ENCODE results near the gene TPPP2. TPM values are rescaled to one million over a fixed set of nuclear protein-coding genes. Genes with fewer than 3 reads are reported as not detected.
"Not testable (repeated sequence)": the region's sequence is repeated elsewhere in the genome, so short reads cannot be mapped to it uniquely, and the experiment has no call there.

TPPP2 gene
- total and polyA plus RNA-seq, 2 of the 4 experiments (the other 2 are of a cell fraction), result not detected

- H3K18ac ChIP-seq (ENCODE audit: low read depth, low read length), result no peak overlapping the region
- CTCF ChIA-PET, result interaction anchor here (1.9 kb wide), 1 partner anchor 13 kb away, joined by 5 read pairs; no protein-coding TSS in a partner anchor
Observed at GRCh38 chr14:20982646-20983369, 47.2 kb upstream of the TPPP2 start.

GRCh38 chr14:20985650-20986049 lies 44.4 kb upstream of the TPPP2 start:
- intact Hi-C loops (cut with micrococcal nuclease), result not testable (repeated sequence)

More at GRCh38 chr14:20982646-20983369, 47.2 kb upstream of the TPPP2 start:
- Histone ChIP-seq H3K56ac (ENCODE audit: extremely low read depth, insufficient read depth, low read length) (no peak overlapping the region), H3K14ac (replicated peaks; ENCODE audit: low read depth, low read length) (no peak overlapping the region), H2BK5ac (ENCODE audit: low read depth, low read length, poor library complexity, severe bottlenecking) (no peak overlapping the region), H4K20me1 (ENCODE audit: insufficient read depth, low read length) (no peaks in the 10 kb centered on the region), H3K4me1 (ENCODE audit: control insufficient read depth, insufficient read depth, low read length) (peaks cover 3% of the 10 kb centered on the region), H3K27me3 (ENCODE audit: control insufficient read depth, insufficient read depth, low read length) (peaks cover 2% of the 10 kb centered on the region; the same call in 1 of the 2 replicates), H3K4ac (ENCODE audit: low read depth, low read length) (no peak overlapping the region), H3K9me3 (ENCODE audit: control insufficient read depth, insufficient read depth, low read length) (no peaks in the 10 kb centered on the region), H2BK20ac (ENCODE audit: low read depth, low read length) (no peak overlapping the region), H3K79me1 (ENCODE audit: low read depth in 1 of 2, low read length in 2 of 2) (no peaks in the 10 kb centered on the region), H2BK120ac (ENCODE audit: low read depth, low read length) (no peak overlapping the region), H2BK15ac (ENCODE audit: low read depth, low read length) (no peak overlapping the region), H2AK9ac (replicated peaks; ENCODE audit: low read depth, low read length, poor library complexity) (no peak overlapping the region), H3K36me3 (ENCODE audit: control insufficient read depth, insufficient read depth, low read length) (no peaks in the 10 kb centered on the region), H4K8ac (ENCODE audit: low read depth in 2 of 2, low read length in 2 of 2) (no peak overlapping the region), H3K4me3 (ENCODE audit: insufficient read depth, low read depth, low read length) (no peak overlapping the region), H4K5ac (ENCODE audit: low read depth, low read length) (no peak overlapping the region), H3K23ac (ENCODE audit: low read depth, low read length) (no peak overlapping the region), H2AK5ac (ENCODE audit: low read depth, low read length) (no peak overlapping the region), H3K27ac (ENCODE audit: insufficient read depth, low read length) (no peak overlapping the region), H3K9ac (ENCODE audit: low read depth, low read length) (no peak overlapping the region), H3K4me2 (ENCODE audit: low read depth, low read length) (no peak overlapping the region), H2AFZ (replicated peaks; ENCODE audit: low read length, poor library complexity) (no peak overlapping the region), H4K91ac (ENCODE audit: insufficient read depth, low read depth, low read length) (no peak overlapping the region), H3K9me1 (ENCODE audit: insufficient read depth, low read length) (peaks cover 5% of the 10 kb centered on the region; the same call in 1 of the 2 replicates)
- no peak for TF ChIP-seq RCOR1 (IDR thresholded peaks at IDR 0.05; ENCODE audit: insufficient replicate concordance, low read length)
- no peak for TF ChIP-seq CHD1 (IDR thresholded peaks at IDR 0.05; ENCODE audit: low read depth, low read length)
- no peak for TF ChIP-seq POLR2A (IDR thresholded peaks at IDR 0.05; ENCODE audit: low read depth, low read length)
- TF ChIP-seq RAD21 (IDR thresholded peaks at IDR 0.05; ENCODE audit: low read length), result no peak
- TF ChIP-seq BHLHE40 (IDR thresholded peaks at IDR 0.05; ENCODE audit: low read depth, low read length), result no peak
- TF ChIP-seq MAFK (IDR thresholded peaks at IDR 0.05; ENCODE audit: low read depth, low read length), result no peak
- TF ChIP-seq CEBPB (IDR thresholded peaks at IDR 0.05; ENCODE audit: low read depth, low read length), result no peak
- TF ChIP-seq NFE2L2 (IDR thresholded peaks at IDR 0.05; ENCODE audit: low read depth, low read length), result no peak
- no peak for TF ChIP-seq MAZ (IDR thresholded peaks at IDR 0.05; ENCODE audit: borderline replicate concordance, low read depth, low read length)
- no CpG with 5 or more reads among the region's 2 CpGs for WGBS, 2 experiments (ENCODE audit: extremely low coverage in 2 of 2, insufficient read length in 1 of 2)
- dilution Hi-C loops (cut with HindIII; ENCODE audit: low sequenced_read_pairs, unreplicated experiment), result no loop called here
- ATAC-seq (ENCODE audit: low read depth) (no peak), DNase-seq (no peak)
- in situ Hi-C loops (cut with MboI; ENCODE audit: low sequenced_read_pairs), result loop anchor here (25.0 kb wide), 1 partner anchor 646 kb away; the partner anchor contains the start of genes CCNB1IP1 and PARP2
- BruUV-seq (replicated peaks), result no TSS peak
- POLR2A ChIA-PET (ENCODE audit: unreplicated experiment), result no interaction called here
- intact Hi-C loops (cut with micrococcal nuclease), result no loop called here

More at GRCh38 chr14:20985650-20986049, 44.4 kb upstream of the TPPP2 start:
- H3K27ac ChIP-seq (ENCODE audit: insufficient read depth, low read length); BruUV-seq (replicated peaks); H3K23ac ChIP-seq (ENCODE audit: low read depth, low read length); H3K36me3 ChIP-seq (ENCODE audit: control insufficient read depth, insufficient read depth, low read length); H2AK5ac ChIP-seq (ENCODE audit: low read depth, low read length); H3K14ac ChIP-seq (replicated peaks; ENCODE audit: low read depth, low read length); H3K4me2 ChIP-seq (ENCODE audit: low read depth, low read length); H2AFZ ChIP-seq (replicated peaks; ENCODE audit: low read length, poor library complexity); H2BK20ac ChIP-seq (ENCODE audit: low read depth, low read length); H3K9ac ChIP-seq (ENCODE audit: low read depth, low read length); H2BK5ac ChIP-seq (ENCODE audit: low read depth, low read length, poor library complexity, severe bottlenecking); H2AK9ac ChIP-seq (replicated peaks; ENCODE audit: low read depth, low read length, poor library complexity); H4K5ac ChIP-seq (ENCODE audit: low read depth, low read length); H2BK15ac ChIP-seq (ENCODE audit: low read depth, low read length); H3K9me3 ChIP-seq (ENCODE audit: control insufficient read depth, insufficient read depth, low read length); H3K56ac ChIP-seq (ENCODE audit: extremely low read depth, insufficient read depth, low read length); H4K20me1 ChIP-seq (ENCODE audit: insufficient read depth, low read length); dilution Hi-C loops (cut with HindIII; ENCODE audit: low sequenced_read_pairs, unreplicated experiment); POLR2A ChIA-PET (ENCODE audit: unreplicated experiment); H3K18ac ChIP-seq (ENCODE audit: low read depth, low read length); H2BK120ac ChIP-seq (ENCODE audit: low read depth, low read length); CTCF ChIA-PET; H3K4ac ChIP-seq (ENCODE audit: low read depth, low read length); H3K4me3 ChIP-seq (ENCODE audit: insufficient read depth, low read depth, low read length); H4K91ac ChIP-seq (ENCODE audit: insufficient read depth, low read depth, low read length); H3K4me1 ChIP-seq (ENCODE audit: control insufficient read depth, insufficient read depth, low read length); H3K27me3 ChIP-seq (ENCODE audit: control insufficient read depth, insufficient read depth, low read length); DNase-seq; H4K8ac ChIP-seq (ENCODE audit: low read depth in 2 of 2, low read length in 2 of 2); ATAC-seq (ENCODE audit: low read depth): not testable (repeated sequence)
- Histone ChIP-seq H3K79me1 (ENCODE audit: low read depth in 1 of 2, low read length in 2 of 2) (peaks cover 6 to 12% of the 10 kb centered on the region in 2 experiments; a peak in 3 of 4 replicates), H3K9me1 (ENCODE audit: insufficient read depth, low read length) (peaks cover 16% of the 10 kb centered on the region)
- 100% methylated on average over 1 of the region's 4 CpGs; no CpG with 5 or more reads in 1 of the 2 experiments for WGBS, 2 experiments (ENCODE audit: extremely low coverage in 2 of 2, insufficient read length in 1 of 2)
- in situ Hi-C loops (cut with MboI; ENCODE audit: low sequenced_read_pairs), result loop anchor here (25.0 kb wide), 1 partner anchor 648 kb away; the partner anchor contains the start of genes CCNB1IP1 and PARP2

All from IMR-90 (cell line).